Pericardium fibroblast (primary cell): ENCODE results near the gene FAM3D. TPM values are rescaled to one million over a fixed set of nuclear protein-coding genes. Genes with fewer than 3 reads are reported as not detected.

Experiments
- total RNA-seq: library from RNA; depleted of rRNA; stranded (reverse); fragments of >200 nt; gene quantifications from 2 replicates; pipeline ENCODE4 v1.2.3, GENCODE V29; 2015

FAM3D gene
- not detected in 2 replicates for total RNA-seq

GRCh38 chr3:58666683-58667082 is at the start of gene FAM3D:
Gene FAM3D, minus strand, starts transcription at chr3:58666774. Its CDS starts 11,211 bp downstream, at chr3:58655563.

Other genes with a start within 250 kb of the FAM3D start
- 68.1 and 116 TPM in 2 replicates for gene PDHB, start 232.9 kb downstream of the FAM3D start, total RNA-seq
- 8.9 and 13.6 TPM in 2 replicates for gene KCTD6, start 174.7 kb downstream of the FAM3D start, total RNA-seq
- gene ACOX2, start 129.6 kb downstream of the FAM3D start, total RNA-seq = 8.2 and 30.9 TPM in 2 replicates
- 2.6 and 7.7 TPM in 2 replicates for gene FAM107A, start 89.4 kb downstream of the FAM3D start, total RNA-seq